Neural cell (in vitro differentiated cells): ENCODE data around the gene PAFAH1B1. TPM values are rescaled to one million over a fixed set of nuclear protein-coding genes. Genes with fewer than 3 reads are reported as not detected.

Experiments used
- H2AFZ ChIP-seq: fragments of 200-600, 300-800 bp; sonication (generic), shearing (Covaris generic); 2 replicates; pipeline ENCODE4 v1.6.0; 2014; ENCODE audit warnings: low read depth, mild to moderate bottlenecking, antibody characterized with exemption, low read length, moderate library complexity
- H3F3A ChIP-seq: fragments of 200-600 bp; shearing (Covaris generic); 2 replicates; pipeline ENCODE4 v1.6.1; 2016; ENCODE audit warnings: mild to moderate bottlenecking, moderate library complexity, mixed read lengths, antibody characterized with exemption, low read length; ENCODE audit not compliant: insufficient read depth, poor library complexity, severe bottlenecking
- H3K27ac ChIP-seq: fragments of 200-600, 300-800 bp; sonication (generic), shearing (Covaris generic); 2 replicates; pipeline ENCODE4 v1.5.1; 2014; ENCODE audit warnings: mild to moderate bottlenecking, low read length, moderate library complexity
- H3K27me3 ChIP-seq: fragments of 300-800, 200-600 bp; sonication (generic), shearing (Covaris generic); 2 replicates; pipeline ENCODE4 v1.6.0; 2014; ENCODE audit warnings: mild to moderate bottlenecking, low read depth, low read length, moderate library complexity; ENCODE audit not compliant: insufficient read depth
- H3K36me3 ChIP-seq: fragments of 300-800, 200-600 bp; sonication (generic), shearing (Covaris generic); 2 replicates; pipeline ENCODE4 v1.5.1; 2014; ENCODE audit warnings: mild to moderate bottlenecking, antibody characterized with exemption, low read length, moderate library complexity; ENCODE audit not compliant: insufficient read depth
- H3K4me2 ChIP-seq: fragments of 300-800, 200-600 bp; sonication (generic), shearing (Covaris generic); 2 replicates; pipeline ENCODE4 v1.6.0; 2014; ENCODE audit warnings: mild to moderate bottlenecking, low read length
- H3K4me3 ChIP-seq: fragments of 300-800, 200-600 bp; sonication (generic), shearing (Covaris generic); 2 replicates; pipeline ENCODE4 v1.5.1; 2014; ENCODE audit warnings: mild to moderate bottlenecking, low read length, moderate library complexity
- H3K79me2 ChIP-seq: fragments of 200-600 bp; shearing (Covaris generic); replicated peaks from 2 replicates; pipeline ENCODE4 v1.6.0; 2014; ENCODE audit warnings: mild to moderate bottlenecking, low read length, moderate library complexity; ENCODE audit not compliant: insufficient read depth
- H3K9ac ChIP-seq: fragments of 300-800, 200-600 bp; sonication (generic), shearing (Covaris generic); 2 replicates; pipeline ENCODE4 v1.6.1; 2016; ENCODE audit warnings: mild to moderate bottlenecking, low read length, mixed read lengths
- H3K9me2 ChIP-seq: fragments of 200-600 bp; shearing (Covaris generic); 2 replicates; pipeline ENCODE4 v1.6.1; 2016; ENCODE audit warnings: mild to moderate bottlenecking, low read length, mixed read lengths; ENCODE audit not compliant: insufficient read depth
- H3K9me3 ChIP-seq: fragments of 200-600, 300-800 bp; sonication (generic), shearing (Covaris generic); 2 replicates; pipeline ENCODE4 v1.6.1; 2016; ENCODE audit warnings: mild to moderate bottlenecking, mixed run types, low read length, moderate library complexity, mixed read lengths
- H4K20me1 ChIP-seq: fragments of 200-600 bp; shearing (Covaris generic); 2 replicates; pipeline ENCODE4 v1.6.1; 2016; ENCODE audit warnings: mild to moderate bottlenecking, mixed run types; ENCODE audit not compliant: insufficient read depth
- CTCF ChIP-seq: fragments of 450-650 bp; IDR thresholded peaks from 2 replicates; pipeline ENCODE4 v1.5.1; 2014; ENCODE audit warnings: antibody characterized with exemption, mild to moderate bottlenecking, moderate library complexity; ENCODE audit not compliant: poor library complexity, severe bottlenecking
- EP300 ChIP-seq: fragments of 450-650 bp; conservative IDR thresholded peaks from 2 replicates; pipeline ENCODE4 v1.6.1; 2014; ENCODE audit warnings: antibody characterized with exemption, mild to moderate bottlenecking, moderate library complexity; ENCODE audit not compliant: poor library complexity, severe bottlenecking
- EZH2 ChIP-seq: fragments of 200-600, 300-800 bp; shearing (Covaris generic), sonication (generic); IDR thresholded peaks from 2 replicates; pipeline ENCODE4 v1.6.1; 2014; ENCODE audit warnings: antibody characterized with exemption, low read length, borderline replicate concordance, mild to moderate bottlenecking; ENCODE audit not compliant: insufficient read depth, poor library complexity, severe bottlenecking
- MXI1 ChIP-seq: fragments of 450-650 bp; conservative IDR thresholded peaks from 2 replicates; pipeline ENCODE4 v1.6.1; 2014; ENCODE audit warnings: antibody characterized with exemption, mild to moderate bottlenecking; ENCODE audit not compliant: poor library complexity, severe bottlenecking
- POLR2AphosphoS5 ChIP-seq: IDR thresholded peaks from 2 replicates; pipeline ENCODE4 v1.6.1; 2012
- RAD21 ChIP-seq: fragments of 450-650 bp; conservative IDR thresholded peaks from 2 replicates; pipeline ENCODE4 v1.6.1; 2014; ENCODE audit warnings: antibody characterized with exemption, mild to moderate bottlenecking, moderate library complexity
- REST ChIP-seq: IDR thresholded peaks from 2 replicates; pipeline ENCODE4 v1.6.1; 2012; ENCODE audit warnings: borderline replicate concordance
- SMC3 ChIP-seq: fragments of 450-650 bp; conservative IDR thresholded peaks from 2 replicates; pipeline ENCODE4 v1.6.1; 2014; ENCODE audit warnings: antibody characterized with exemption, mild to moderate bottlenecking, moderate library complexity; ENCODE audit not compliant: poor library complexity
- TAF1 ChIP-seq: IDR thresholded peaks from 2 replicates; pipeline ENCODE4 v1.6.1; 2012; ENCODE audit warnings: low read depth
- polyA plus RNA-seq: library from polyadenylated mRNA; depleted of rRNA; stranded (reverse); fragments of >200 nt; gene quantifications from 2 replicates; pipeline ENCODE4 v1.2.3, GENCODE V29; 2014

The PAFAH1B1 gene
- polyA plus RNA-seq, 1 donor from 2014 or later = 305 TPM

- no peaks in the 10 kb centered on the region for H3K27me3 ChIP-seq
- H3F3A ChIP-seq = no peaks in the 10 kb centered on the region
- TF ChIP-seq MXI1 (no peak), EZH2 (no peak), REST (no peak), EP300 (no peak), TAF1 (no peak), SMC3 (no peak), RAD21 (no peak), POLR2AphosphoS5 (no peak), CTCF (no peak)
- no peaks in the 10 kb centered on the region for H4K20me1 ChIP-seq
- H3K9me3 ChIP-seq = no peaks in the 10 kb centered on the region
- H3K4me3 ChIP-seq = peak overlapping the region; percentile 84
- H3K79me2 ChIP-seq = peaks cover 2% of the 10 kb centered on the region
- no peaks in the 10 kb centered on the region for H3K36me3 ChIP-seq
- H3K27ac ChIP-seq = no peak overlapping the region
- H3K4me2 ChIP-seq = peak overlapping the region; percentile 68
- H3K9ac ChIP-seq = peak overlapping the region; percentile 62
- H3K9me2 ChIP-seq = no peaks in the 10 kb centered on the region
- no peak overlapping the region for H2AFZ ChIP-seq
Measured at GRCh38 chr17:2710071-2710802, 116.8 kb downstream of the PAFAH1B1 start.

- H3K4me2 ChIP-seq = peak overlapping the region; percentile 68
- H3K9me2 ChIP-seq = no peaks in the 10 kb centered on the region
- H3K79me2 ChIP-seq = peaks cover 2% of the 10 kb centered on the region
- no peaks in the 10 kb centered on the region for H3F3A ChIP-seq
- H4K20me1 ChIP-seq = no peaks in the 10 kb centered on the region
- H3K27me3 ChIP-seq = no peaks in the 10 kb centered on the region
- no peak overlapping the region for H2AFZ ChIP-seq
- no peaks in the 10 kb centered on the region for H3K9me3 ChIP-seq
- peak overlapping the region; percentile 84 for H3K4me3 ChIP-seq
- TF ChIP-seq RAD21 (no peak), CTCF (no peak), EP300 (no peak), REST (no peak), TAF1 (no peak), SMC3 (peak; percentile 30), MXI1 (peak; percentile 94), POLR2AphosphoS5 (no peak), EZH2 (no peak)
- no peak overlapping the region for H3K27ac ChIP-seq
- H3K36me3 ChIP-seq = no peaks in the 10 kb centered on the region
- H3K9ac ChIP-seq = peak overlapping the region; percentile 62
Measured at GRCh38 chr17:2710803-2711607, 117.6 kb downstream of the PAFAH1B1 start.
